Omental fat pad (tissue), 4 donors: Measurements from ENCODE around the gene SLC16A13. TPM values are rescaled to one million over a fixed set of nuclear protein-coding genes. Genes with fewer than 3 reads are reported as not detected.

Experiments
- ATAC-seq: fragments of 150-250 bp; one replicate; pipeline ENCODE4 v1.9.1; 2016; ENCODE audit warnings: mild to moderate bottlenecking, moderate library complexity; ENCODE audit not compliant: low FRiP score
- DNase-seq: peaks from one replicate; pipeline ENCODE4 v3.0.0-alpha.2; 2019; ENCODE audit warnings: low spot score
- CTCF ChIP-seq, 3 donors: fragments of 450-650 bp; IDR thresholded peaks; one replicate each; pipeline ENCODE4 v1.5.1; 2016 to 2017; ENCODE audit warnings: antibody characterized with exemption in 3 of 3, mild to moderate bottlenecking in 3 of 3, moderate library complexity in 2 of 3
- total RNA-seq, 4 donors: library from RNA; depleted of rRNA; stranded (reverse); fragments of >200 nt; gene quantifications; one replicate each; pipeline ENCODE4 v1.1.0, GENCODE V29; 2016

Gene SLC16A13
- total RNA-seq, 4 donors from 2014 or later = 0.74 to 2.2 (median 1.5) TPM

GRCh38 chr17:7004398-7005253 is 31.2 kb upstream of the SLC16A13 start:
- DNase-seq (no peak), ATAC-seq (peak; percentile 71)
- peak in 1 of 3 donors; percentile 23 for TF ChIP-seq CTCF (IDR thresholded peaks at IDR 0.05)

DNA sequence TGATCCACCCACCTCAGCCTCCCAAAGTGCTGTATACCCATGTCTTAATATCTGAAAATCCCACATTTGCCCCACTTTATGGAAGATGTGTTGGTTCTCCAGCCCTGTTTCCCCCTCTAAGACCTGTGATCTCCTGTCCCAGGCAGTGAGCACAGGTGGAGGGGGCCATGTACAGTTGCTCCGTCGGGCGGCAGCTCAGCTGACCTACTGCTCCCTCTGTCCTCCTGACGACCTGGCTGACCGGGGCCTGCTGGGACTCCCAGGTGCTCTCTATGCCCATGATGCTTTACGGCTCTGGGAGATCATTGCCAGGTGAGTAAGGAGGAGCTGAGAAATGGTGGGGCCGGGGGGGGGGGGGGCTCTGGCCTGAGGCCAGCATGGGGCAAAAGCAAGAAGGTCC is 30.1 kb upstream of the SLC16A13 start:
- DNase-seq = no peak
- no peak for ATAC-seq
- no peak for TF ChIP-seq CTCF (IDR thresholded peaks at IDR 0.05)

GRCh38 chr17:7007143-7007542 is 28.7 kb upstream of the SLC16A13 start:
- TF ChIP-seq CTCF (IDR thresholded peaks at IDR 0.05) = no peak
- DNase-seq = no peak
- ATAC-seq = no peak

DNA sequence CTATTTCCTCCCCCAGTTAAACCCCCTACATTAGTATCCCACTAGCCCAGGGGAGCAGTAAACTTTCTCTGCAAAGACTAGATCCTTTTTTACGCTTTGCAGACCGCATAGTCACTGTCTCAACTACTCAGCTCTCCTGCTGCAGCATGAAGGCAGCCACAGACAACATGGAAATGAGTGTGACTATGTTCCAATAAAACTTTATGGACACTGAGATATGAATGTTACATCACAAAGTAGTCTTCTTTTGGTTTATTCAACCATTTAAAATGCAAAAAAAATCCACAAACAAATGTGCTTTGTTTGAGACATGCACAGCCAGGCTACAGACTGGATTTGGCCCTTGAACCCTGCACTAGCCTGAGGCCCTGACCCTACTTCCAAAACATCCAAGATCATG is 25.3 kb upstream of the SLC16A13 start:
- TF ChIP-seq CTCF (IDR thresholded peaks at IDR 0.05) = no peak
- no peak for ATAC-seq
- no peak for DNase-seq

DNA sequence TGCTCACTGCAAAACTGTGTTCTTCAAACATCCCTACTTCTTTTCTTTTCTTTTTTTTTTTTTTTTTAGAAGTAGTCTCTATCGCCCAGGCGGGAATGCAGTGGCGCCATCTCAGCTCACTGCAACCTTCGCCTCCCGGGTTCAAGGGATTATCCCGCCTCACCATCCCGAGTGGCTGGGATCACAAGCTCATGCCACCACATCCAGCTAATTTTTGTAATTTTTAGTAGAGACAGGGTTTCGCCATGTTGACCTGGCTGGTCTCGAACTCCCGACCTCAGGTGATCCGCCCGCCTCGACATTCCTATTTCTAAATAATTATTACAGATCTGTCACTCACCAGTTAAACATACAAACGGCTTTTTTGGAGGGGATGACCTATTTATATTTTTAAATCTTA is 24.4 kb upstream of the SLC16A13 start:
- no peak for DNase-seq
- ATAC-seq = no peak
- TF ChIP-seq CTCF (IDR thresholded peaks at IDR 0.05) = no peak

DNA sequence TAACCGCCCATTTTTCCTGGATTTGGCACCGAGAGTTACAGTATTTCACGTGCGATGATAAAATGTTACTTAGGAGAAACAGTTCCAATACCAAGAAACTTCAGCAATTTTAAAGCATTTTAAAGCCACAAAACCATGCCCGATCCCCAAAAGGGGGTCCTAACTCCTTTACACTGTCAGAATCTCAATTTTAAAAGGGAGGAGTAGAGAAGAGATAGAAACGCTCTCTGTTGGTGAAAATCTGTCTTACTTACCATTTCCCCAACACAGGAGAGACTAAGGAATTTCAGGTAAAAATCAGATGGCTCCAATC is 23.9 kb upstream of the SLC16A13 start:
- no peak for TF ChIP-seq CTCF (IDR thresholded peaks at IDR 0.05)
- ATAC-seq (no peak), DNase-seq (no peak)
